A204.1 (cell line): ENCODE results near the gene PSEN2.
"Not testable (repeated sequence)": the region's sequence is repeated elsewhere in the genome, so short reads cannot be mapped to it uniquely, and the experiment has no call there.

ENCODE experiments used
- FAIRE-seq: peaks from 2 replicates; lab custom pipeline; 2012; peaks lifted over from hg19 to GRCh38; lab: Jason Lieb, UNC

Gene PSEN2

GRCh38 chr1:226870401-226871279 is at the start of gene PSEN2:
PSEN2 (plus strand) TSS chr1:226870616; CDS start chr1:226881908, 11,292 bp downstream.
- FAIRE-seq, result no peak

- no peak for FAIRE-seq
These were observed 49.3 kb upstream of the PSEN2 start for GRCh38 chr1:226820941-226821718.

GRCh38 chr1:226821719-226822085 is 48.7 kb upstream of the PSEN2 start:
- FAIRE-seq, result no peak

- no peak for FAIRE-seq
These were observed 46.8 kb upstream of the PSEN2 start for GRCh38 chr1:226823643-226824042.

GRCh38 chr1:226825037-226825745 is 45.2 kb upstream of the PSEN2 start:
- FAIRE-seq, result no peak

GRCh38 chr1:226825746-226826100 is 44.7 kb upstream of the PSEN2 start:
- no peak for FAIRE-seq

GRCh38 chr1:226826479-226827261 is 43.7 kb upstream of the PSEN2 start:
- FAIRE-seq, result no peak

- no peak for FAIRE-seq
These were observed 43.0 kb upstream of the PSEN2 start for GRCh38 chr1:226827458-226827857.

- FAIRE-seq, result no peak
These were observed 42.4 kb upstream of the PSEN2 start for GRCh38 chr1:226827968-226828513.

GRCh38 chr1:226829105-226829504 is 41.3 kb upstream of the PSEN2 start:
- no peak for FAIRE-seq

- FAIRE-seq, result no peak
These were observed 38.5 kb upstream of the PSEN2 start for GRCh38 chr1:226831953-226832352.

GRCh38 chr1:226832613-226833012 is 37.8 kb upstream of the PSEN2 start:
- FAIRE-seq, result no peak

GRCh38 chr1:226834179-226834578 is 36.2 kb upstream of the PSEN2 start:
- FAIRE-seq, result not testable (repeated sequence)

GRCh38 chr1:226835396-226835795 is 35.0 kb upstream of the PSEN2 start:
- not testable (repeated sequence) for FAIRE-seq

- FAIRE-seq, result not testable (repeated sequence)
These were observed 32.5 kb upstream of the PSEN2 start for GRCh38 chr1:226837966-226838365.

- no peak for FAIRE-seq
These were observed 32.0 kb upstream of the PSEN2 start for GRCh38 chr1:226838456-226838855.

- no peak for FAIRE-seq
These were observed 24.8 kb upstream of the PSEN2 start for GRCh38 chr1:226845624-226846023.

GRCh38 chr1:226846786-226847185 is 23.6 kb upstream of the PSEN2 start:
- FAIRE-seq, result no peak

GRCh38 chr1:226854548-226854947 is 15.9 kb upstream of the PSEN2 start:
- not testable (repeated sequence) for FAIRE-seq

- FAIRE-seq, result no peak
These were observed 7.5 kb upstream of the PSEN2 start for GRCh38 chr1:226862890-226863289.

GRCh38 chr1:226863446-226863845 is 7.0 kb upstream of the PSEN2 start:
- no peak for FAIRE-seq

GRCh38 chr1:226864311-226864710 is 6.1 kb upstream of the PSEN2 start:
- no peak for FAIRE-seq
